ENCODE measurements around the gene CLDN2.

CLDN2 gene

GRCh38 chrX:106917830-106918500, 2.2 kb upstream of the CLDN2 start:
- no peak for DNase-seq (ENCODE audit: extremely low read depth in 1 of 2, low read depth in 1 of 2)

DNA sequence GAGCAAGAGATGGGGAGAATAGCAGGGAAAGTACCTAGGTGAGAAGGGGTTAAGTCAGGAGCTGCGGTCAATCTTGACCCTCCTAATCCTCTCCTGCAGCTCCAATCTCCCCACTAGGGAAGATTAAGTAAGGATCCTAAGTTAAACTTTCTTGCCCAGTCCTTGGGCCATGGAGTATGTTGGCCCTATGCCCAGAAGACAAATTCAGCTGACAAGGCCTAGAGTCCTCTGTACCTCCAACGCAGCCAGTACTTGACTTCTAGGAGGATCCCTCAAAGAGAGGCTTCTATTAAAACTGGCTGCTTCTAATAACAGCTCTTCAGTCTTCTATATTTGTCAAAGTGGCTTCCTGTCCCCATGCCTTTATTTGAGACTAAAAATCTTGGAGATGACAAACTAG, 1.4 kb downstream of the CLDN2 start:
- no peak for DNase-seq (ENCODE audit: extremely low read depth in 1 of 2, low read depth in 1 of 2)

DNA sequence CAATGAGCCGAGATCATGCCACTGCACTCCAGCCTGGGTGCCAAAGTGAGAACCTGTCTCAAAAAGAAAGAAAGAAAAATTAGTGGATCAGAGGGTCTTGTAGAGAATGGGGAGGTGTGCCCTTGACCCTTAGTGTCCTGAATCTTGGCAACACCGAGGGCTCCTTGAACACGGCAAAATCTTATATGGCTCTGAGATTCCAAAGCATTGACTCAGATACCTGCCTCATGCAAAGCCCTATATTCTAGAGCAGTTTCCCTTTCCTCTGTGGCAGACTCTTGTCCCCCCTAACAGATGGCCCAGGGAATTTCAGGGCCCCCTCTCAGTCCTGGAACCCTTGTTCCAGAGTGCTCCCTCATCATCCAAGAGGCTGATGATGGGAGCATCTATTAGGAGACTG, 6.8 kb downstream of the CLDN2 start:
- DNase-seq (ENCODE audit: extremely low read depth in 1 of 2, low read depth in 1 of 2) = no peak

GRCh38 chrX:106927700-106928099, 7.5 kb downstream of the CLDN2 start:
- no peak for DNase-seq (ENCODE audit: extremely low read depth in 1 of 2, low read depth in 1 of 2)

DNA sequence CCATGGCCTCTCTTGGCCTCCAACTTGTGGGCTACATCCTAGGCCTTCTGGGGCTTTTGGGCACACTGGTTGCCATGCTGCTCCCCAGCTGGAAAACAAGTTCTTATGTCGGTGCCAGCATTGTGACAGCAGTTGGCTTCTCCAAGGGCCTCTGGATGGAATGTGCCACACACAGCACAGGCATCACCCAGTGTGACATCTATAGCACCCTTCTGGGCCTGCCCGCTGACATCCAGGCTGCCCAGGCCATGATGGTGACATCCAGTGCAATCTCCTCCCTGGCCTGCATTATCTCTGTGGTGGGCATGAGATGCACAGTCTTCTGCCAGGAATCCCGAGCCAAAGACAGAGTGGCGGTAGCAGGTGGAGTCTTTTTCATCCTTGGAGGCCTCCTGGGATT, 8.0 kb downstream of the CLDN2 start:
- DNase-seq (ENCODE audit: extremely low read depth in 1 of 2, low read depth in 1 of 2) = no peak

DNA sequence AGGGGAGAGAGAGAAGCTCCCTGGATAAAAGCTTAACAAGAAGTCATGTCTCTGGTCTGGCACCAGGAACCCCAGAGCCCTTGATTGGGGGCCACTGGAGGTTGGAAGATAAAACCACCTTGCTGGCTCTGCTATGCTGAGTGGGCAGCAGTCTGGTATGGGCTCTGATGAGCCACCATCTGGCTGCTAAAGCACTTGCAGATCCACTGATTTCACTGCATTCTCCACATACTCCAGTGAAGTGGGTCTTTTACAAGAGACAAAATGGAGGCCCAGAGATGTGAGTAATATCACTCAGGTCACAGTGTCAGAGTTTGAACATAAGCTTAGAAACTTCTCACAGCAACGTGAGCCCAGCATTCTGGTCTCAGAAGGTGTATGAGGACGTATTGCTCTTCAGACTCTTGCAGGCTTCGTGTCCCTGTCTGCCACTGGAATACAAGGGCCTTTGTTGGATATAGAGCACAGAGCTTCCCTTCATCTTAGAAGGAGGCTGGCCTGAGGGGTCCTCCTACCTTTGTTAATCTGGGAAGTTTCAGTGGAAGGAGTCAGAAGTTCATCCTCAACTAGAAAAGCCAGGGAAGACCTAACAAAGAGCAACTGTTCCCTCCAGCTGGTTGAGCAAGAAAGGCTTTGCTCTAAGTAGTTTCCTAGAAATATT, 11.8 kb downstream of the CLDN2 start:
- DNase-seq (ENCODE audit: extremely low read depth in 1 of 2, low read depth in 1 of 2) = no peak

DNA sequence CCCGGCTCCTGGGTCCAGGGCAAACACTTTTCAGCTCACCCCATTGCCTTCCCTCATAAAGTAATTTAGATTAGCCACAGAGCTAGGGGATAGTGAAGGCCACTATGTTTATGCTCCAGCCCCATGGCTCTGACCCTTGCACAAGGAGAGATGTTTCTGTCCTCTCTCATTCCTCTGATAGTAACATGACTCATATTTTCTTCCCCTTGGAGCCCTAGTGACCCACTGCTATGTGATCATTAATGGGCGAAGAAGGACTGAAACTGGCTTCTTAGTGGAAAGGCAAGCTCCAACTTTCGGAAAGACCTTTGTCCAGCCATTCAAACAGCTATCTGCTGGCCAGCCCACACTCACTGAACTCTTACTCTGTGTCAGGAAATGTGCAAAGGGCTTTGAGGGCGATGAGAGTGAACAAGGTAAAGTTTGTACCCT, 12.3 kb downstream of the CLDN2 start:
- no peak for DNase-seq (ENCODE audit: extremely low read depth in 1 of 2, low read depth in 1 of 2)

DNA sequence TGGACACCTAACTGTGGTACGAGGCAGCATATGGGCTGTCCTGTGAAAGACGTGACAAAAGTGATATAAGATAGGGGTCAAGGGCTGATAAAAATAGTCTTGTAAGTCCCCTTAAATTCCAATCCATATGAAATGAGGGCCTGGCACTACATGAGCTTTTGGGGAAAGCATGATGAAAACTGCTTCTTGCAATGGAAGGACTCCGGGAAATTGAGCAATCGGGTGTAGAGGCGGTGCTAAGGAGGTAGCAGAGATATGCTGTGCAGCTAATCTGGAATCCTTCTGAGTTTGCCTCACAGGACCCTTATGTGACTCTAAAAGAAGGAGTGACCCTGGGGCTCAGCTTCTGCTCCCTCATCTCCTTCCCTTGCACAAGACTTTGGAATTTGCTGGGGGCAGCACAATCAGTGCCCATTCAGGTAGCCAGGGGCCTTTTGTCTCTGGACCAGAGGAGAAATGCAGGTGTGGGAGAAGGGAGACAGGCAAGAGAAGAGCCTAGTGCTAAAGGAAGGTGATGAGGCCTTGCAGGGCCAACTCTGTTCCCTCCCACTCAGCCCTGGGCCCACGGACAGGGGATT, 12.8 kb downstream of the CLDN2 start:
- DNase-seq (ENCODE audit: extremely low read depth in 1 of 2, low read depth in 1 of 2) = no peak

DNA sequence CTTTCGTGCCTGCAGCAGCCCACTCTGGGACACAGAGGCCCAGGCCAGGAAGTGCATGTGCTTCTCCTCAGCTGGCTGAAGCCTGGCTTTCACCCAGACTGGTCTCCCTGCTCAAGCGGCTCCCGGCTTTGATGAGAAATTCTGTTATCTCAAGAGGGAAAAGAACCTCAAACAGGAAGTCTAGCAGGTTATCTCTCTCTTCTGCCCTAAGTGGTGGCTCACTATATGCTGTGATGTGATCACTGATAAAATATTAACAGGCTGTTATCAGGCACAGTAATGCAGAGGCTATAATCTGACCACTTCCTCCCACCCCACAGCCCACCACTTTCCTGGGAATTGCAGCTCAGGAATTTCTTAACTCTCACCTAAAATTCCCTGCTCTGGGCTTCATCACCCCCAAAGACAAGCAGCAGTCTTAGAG, 13.3 kb downstream of the CLDN2 start:
- DNase-seq (ENCODE audit: extremely low read depth in 1 of 2, low read depth in 1 of 2) = no peak

DNA sequence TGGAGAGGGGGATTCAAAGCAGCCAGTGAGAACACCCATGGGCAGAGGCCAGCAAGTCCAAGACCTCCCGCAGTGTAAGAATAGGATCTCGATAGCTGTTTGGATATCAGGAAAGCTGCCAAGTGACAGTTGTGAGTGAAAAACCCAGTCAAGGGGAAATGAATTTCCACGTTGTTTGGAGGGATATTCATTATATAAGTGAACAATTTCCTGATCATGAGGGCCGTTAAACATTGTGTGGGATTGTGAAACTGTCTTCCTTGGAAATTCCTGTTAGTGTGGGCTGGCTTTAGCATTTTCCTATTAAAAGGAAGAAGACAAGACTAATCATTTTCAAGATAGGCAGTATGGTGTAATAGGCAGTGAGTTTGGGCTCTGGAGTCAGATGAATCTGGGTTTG, 15.0 kb downstream of the CLDN2 start:
- DNase-seq (ENCODE audit: extremely low read depth in 1 of 2, low read depth in 1 of 2) = no peak

DNA sequence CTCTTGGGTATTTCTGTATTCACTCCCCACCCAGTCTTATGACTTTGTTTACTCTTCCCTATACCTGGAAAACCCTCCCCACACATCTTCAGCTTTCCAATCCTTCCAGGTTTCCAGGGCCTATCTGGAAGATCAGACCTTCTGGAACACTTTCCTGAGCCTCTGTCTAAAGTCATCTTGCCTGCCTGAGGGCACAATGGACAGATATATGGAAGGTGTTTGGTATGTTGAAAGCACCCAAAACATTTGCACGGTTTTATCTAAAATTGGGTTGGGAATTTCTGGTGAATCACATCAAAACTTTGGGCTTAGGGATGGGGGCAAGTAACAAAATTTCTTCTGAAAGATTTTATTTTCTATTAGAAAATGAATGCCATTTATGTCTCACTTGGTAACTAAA, 16.0 kb downstream of the CLDN2 start:
- DNase-seq (ENCODE audit: extremely low read depth in 1 of 2, low read depth in 1 of 2) = no peak

GRCh38 chrX:106939566-106939965, 19.4 kb downstream of the CLDN2 start:
- DNase-seq (ENCODE audit: extremely low read depth in 1 of 2, low read depth in 1 of 2) = no peak

GRCh38 chrX:106940068-106940467, 19.9 kb downstream of the CLDN2 start:
- DNase-seq (ENCODE audit: extremely low read depth in 1 of 2, low read depth in 1 of 2) = no peak

- no peak for DNase-seq (ENCODE audit: extremely low read depth in 1 of 2, low read depth in 1 of 2)
Observed at GRCh38 chrX:106946464-106946863, 26.3 kb downstream of the CLDN2 start.

GRCh38 chrX:106948641-106949040, 28.4 kb downstream of the CLDN2 start:
- no peak for DNase-seq (ENCODE audit: extremely low read depth in 1 of 2, low read depth in 1 of 2)

GRCh38 chrX:106949366-106949765, 29.2 kb downstream of the CLDN2 start:
- no peak for DNase-seq (ENCODE audit: extremely low read depth in 1 of 2, low read depth in 1 of 2)

DNA sequence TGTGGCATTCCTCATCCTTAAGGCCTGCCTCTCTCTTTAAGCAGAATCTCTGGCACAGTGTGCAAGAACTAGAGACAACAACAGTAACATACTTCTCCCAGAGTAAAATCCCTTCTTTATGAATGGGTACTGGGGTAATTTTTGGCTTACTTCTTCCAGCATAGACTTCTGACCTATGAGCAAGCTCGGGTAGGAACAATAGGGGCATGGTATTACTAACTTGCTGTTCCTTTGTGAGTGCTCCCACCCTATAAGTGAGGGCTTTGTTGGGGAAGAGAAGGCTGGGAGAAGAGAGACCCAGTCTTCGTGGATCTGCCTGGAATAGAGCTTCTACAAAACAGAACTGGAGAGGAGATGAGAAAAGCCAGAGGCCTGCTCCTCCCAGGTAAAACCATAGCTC, 30.2 kb downstream of the CLDN2 start:
- DNase-seq (ENCODE audit: extremely low read depth in 1 of 2, low read depth in 1 of 2) = no peak

DNA sequence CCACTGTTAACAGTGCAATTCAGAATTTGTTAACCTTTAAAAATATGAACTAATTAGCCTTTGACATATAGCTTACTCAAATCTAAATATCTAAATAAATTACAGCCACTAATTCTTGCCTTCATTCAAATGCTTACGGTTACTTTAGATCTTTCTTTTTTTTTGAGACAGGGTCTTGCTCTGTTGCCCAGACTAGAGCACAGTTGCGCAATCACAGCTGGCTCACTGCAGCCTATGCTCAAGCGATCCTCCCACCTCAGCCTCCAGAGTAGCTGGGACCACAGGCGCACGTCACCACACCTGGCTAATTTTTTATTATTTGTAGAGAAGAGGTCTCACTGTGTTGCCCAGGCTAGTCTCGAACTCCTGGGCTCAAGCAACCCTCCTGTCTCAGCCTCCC, 31.0 kb downstream of the CLDN2 start:
- DNase-seq (ENCODE audit: extremely low read depth in 1 of 2, low read depth in 1 of 2) = no peak

GRCh38 chrX:106952089-106952488, 31.9 kb downstream of the CLDN2 start:
- DNase-seq (ENCODE audit: extremely low read depth in 1 of 2, low read depth in 1 of 2) = no peak

DNA sequence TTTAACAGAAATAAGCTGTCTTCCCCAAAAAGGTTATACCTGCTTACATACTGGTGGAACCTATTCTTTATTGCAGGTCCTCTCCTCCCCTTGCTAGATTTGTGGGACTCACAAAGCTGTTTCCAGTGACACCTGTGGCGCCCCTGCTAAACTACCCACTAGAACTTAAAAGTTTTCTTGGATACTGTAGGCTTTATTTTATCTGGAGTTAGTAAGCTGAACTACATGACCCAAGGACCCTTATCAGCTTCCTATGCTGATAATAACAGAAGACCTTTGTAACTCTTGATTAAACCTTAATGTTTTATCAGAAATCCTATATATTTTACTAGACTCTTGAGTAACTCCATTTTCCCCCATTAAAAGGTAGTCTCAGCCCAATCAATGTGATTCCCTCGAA, 32.3 kb downstream of the CLDN2 start:
- DNase-seq (ENCODE audit: extremely low read depth in 1 of 2, low read depth in 1 of 2) = no peak

GRCh38 chrX:106952988-106953387, 32.8 kb downstream of the CLDN2 start:
- no peak for DNase-seq (ENCODE audit: extremely low read depth in 1 of 2, low read depth in 1 of 2)

DNA sequence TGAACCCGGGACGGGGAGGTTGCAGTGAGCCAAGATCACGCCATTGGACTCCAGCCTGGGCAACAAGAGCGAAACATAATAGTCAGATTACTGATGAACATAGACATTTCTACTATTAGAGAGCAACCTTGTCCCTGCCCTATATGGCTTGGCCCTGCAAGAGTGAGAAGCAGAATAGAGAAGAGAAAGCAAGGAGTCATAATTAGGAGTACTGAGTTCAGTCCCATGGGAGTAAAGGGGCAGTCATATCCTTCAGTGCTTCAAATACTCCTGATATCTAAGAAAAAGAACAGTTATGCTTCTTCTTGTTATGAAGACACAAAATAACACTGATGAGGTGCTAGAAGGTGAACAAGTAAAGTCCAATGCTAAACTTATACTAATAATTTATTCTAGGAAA, 33.8 kb downstream of the CLDN2 start:
- DNase-seq (ENCODE audit: extremely low read depth in 1 of 2, low read depth in 1 of 2) = no peak

All from activated CD8-positive, alpha-beta memory T cell treated with anti-CD3 and anti-CD28 coated beads for 1 hour (primary cell).